ENCODE measurements around the gene NDUFA12.
A peak's percentile ranks its signal among the peaks of the same experiment; 100 is the strongest.

The NDUFA12 gene

DNA sequence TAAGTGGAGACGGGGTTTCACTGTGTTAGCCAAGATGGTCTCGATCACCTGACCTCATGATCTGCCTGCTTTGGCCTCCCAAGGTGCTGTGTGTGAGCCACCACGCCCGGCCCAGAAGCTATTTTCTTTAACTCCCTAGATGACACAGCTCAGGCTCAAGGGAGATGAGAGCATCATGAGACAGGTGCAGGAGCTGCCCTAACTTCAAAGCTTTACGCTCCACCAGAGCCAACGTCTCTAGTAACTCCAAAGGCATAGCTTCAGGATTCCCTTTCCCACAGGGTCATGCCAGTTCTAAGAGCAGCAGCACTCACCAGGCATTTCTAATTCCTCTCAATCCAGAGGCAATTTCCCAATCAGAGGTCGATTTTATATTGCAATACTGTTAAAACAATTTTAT lies 21.0 kb downstream of the NDUFA12 start:
- DNase-seq: no peak

- DNase-seq: peak in 1 of 56 donors; percentile 9
Observed at GRCh38 chr12:94980577-94980976, 22.9 kb downstream of the NDUFA12 start.

DNA sequence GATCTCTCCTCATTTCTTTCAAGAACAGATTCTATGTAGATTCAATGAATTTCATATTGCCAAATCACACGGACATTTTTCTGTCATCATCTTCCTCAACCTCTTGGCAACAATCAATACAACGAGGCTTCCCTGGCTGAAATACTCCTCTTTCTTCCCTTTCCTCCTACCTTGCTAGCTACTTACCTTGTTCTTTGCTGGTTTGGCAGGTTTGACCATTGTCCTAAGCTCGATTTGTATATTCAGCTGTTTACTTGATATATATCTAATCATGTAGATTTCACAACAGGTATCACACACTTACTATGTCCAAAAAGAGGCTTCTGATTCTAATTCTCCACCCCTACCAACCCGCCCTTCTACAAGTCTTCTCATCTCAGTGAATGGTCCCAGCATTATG lies 23.6 kb downstream of the NDUFA12 start:
- no peak for DNase-seq

DNA sequence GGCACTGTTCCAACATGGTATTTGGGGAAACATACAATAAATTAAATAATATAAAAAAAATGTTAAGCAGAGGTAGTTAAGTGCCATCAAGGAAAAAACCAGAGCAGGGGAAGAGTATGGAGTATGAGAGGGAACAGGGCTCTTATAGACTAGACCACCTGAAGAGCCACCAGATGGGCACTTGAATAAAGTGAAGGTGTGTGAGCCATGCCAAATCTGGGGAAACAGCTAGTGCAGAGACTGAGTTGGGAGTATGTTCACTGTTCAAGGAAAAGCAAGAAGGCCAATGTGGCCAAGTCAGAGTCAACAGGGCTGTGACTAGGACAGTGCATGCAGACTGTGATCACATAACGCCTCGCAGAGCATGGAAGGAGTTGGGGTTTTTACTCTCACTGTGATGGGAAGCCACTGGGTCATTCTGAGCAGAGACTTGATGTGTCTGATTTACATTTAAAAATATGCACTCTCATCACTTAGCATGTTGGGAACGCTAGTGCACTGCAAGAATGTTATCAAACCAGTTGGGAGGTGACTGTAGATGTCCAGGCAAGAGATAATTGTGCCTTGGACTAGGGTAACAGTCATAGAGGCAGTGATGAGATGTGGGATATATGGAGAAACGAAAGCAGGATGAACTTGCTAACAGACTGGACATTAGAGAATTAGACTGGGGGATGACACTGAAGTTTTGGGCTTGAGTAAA lies 25.6 kb downstream of the NDUFA12 start:
- DNase-seq: no peak

GRCh38 chr12:94973221-94973620 lies 30.3 kb downstream of the NDUFA12 start:
- DNase-seq: no peak

- DNase-seq: no peak
Observed at GRCh38 chr12:94972795-94973194, 30.7 kb downstream of the NDUFA12 start.

GRCh38 chr12:94971923-94972322 lies 31.6 kb downstream of the NDUFA12 start:
- no peak for DNase-seq

GRCh38 chr12:94970560-94970959 lies 32.9 kb downstream of the NDUFA12 start:
- no peak for DNase-seq

DNA sequence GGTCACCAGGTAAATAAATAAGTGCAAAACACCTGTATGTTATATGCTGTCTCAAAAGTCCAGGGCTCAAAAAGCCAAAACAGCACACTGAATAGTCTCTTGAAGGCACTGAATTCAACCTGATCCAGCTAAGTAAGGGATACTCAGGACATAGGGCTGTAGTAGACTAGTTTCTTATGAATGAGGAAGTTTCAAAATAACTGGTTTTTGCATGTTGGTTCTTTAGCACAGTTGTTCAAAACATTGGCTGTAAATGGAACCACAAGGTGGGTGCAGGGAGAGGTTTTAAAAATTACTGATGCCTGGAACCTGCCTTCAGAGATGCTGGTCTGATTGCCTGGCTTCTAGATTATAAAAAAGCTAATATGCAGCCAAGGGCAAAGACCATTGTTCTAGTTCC lies 34.1 kb downstream of the NDUFA12 start:
- DNase-seq: no peak

- no peak for DNase-seq
Observed at GRCh38 chr12:94965982-94966630, 37.4 kb downstream of the NDUFA12 start.

DNA sequence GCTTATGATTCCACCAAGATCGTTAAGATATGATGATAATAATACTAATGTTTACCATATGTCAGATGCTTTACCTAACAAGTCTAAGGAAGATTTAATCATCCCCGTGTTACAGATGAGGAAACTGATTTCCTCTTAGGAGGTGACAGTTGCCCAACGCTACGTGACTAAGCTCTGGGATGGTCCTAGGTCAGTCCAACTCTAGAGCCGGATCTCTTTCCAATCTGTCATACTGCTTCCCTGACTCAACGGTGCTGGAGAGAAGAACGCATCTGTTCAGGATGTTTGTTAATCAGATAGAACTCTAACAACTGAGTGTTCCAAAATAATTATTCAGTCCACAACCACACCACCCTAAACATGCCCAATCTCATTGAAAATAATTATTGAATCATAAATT lies 39.8 kb downstream of the NDUFA12 start:
- DNase-seq: no peak

DNA sequence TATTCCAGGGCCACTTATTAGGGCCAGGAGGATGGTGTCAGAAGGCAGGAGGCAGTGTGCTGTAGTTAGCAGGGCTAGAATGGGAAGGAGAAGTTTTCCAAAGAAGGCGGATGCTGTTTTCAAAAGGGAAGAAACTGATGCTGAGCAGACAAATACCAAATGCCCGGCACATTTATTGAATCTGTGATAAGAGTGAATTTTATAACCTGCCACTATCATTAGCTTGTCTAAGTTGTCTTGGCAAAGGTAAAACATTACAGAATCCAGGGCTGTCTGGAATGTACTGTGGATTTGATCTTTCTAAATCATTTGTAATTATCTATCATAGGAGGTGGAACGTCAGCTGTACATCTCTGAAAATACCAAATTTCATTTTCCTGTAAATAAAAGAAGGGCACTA lies 40.8 kb downstream of the NDUFA12 start:
- DNase-seq: no peak

DNA sequence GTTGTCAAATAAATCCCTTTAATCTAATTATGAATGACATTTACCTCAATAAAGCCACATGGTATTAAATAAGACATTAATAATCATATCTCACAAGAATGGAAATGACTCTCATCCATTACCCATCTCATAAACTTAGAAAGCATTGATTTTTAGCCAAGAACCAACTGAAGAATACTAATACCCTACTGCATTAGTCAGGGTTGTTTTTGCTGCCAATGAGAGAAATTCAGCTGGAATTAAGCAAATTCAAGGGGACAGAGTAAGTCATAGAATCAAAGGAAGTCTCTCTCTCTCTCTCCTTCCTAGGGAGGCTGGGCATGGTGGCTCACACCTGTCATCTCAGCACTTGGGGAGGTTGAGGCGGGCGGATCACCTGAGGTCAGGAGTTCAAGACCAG lies 41.6 kb downstream of the NDUFA12 start:
- DNase-seq: no peak

GRCh38 chr12:94961256-94961824 lies 42.2 kb downstream of the NDUFA12 start:
- DNase-seq: no peak

DNA sequence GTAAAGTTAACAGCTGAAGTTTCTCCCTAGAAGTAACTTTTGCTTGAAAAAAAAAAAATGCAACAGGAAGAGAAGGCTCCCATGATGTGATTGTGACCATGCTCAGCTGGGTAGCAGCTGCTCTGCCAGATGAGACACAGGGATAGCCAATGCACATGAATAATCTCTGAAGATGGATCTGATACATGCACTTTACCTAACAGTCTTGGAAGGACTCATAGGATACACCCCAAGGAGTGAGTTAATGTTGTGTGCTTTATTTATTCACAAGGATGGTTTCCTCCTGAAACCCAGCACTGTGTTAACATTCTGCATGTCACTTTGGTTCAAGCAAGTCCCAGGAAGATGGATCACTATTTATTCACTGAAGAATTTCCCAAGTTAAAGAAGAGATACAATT lies 46.5 kb downstream of the NDUFA12 start:
- DNase-seq: no peak

DNA sequence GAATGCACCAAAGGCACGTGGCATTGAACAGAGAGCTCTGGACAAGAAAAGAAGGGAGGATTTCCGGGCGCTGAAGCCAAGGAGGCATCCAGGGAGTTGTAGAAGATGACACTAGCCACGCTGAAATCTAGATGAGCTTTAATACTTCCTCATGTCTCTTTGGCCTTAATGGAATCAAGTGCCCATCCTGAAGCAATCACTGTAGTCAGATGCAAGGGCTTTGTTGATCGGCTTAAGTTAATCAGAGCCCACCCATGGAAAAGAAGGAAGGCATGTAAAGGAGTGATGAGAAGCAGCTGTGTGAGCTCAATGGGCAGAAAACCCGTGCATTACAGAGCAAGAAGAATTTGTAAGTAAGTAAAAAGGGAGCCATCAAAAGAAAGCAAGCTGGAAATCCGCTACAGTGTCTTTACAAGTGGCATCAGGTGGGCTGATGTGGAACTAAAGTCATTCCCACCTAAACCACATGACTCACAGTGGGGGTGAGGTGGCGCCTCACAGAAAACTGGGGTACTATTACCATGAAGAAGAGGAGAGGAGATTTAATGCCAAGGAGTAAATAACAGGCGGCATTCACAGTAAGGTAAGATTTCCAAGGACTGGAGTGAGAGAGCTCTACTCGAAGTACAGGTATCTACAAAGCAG lies 48.4 kb downstream of the NDUFA12 start:
- no peak for DNase-seq

GRCh38 chr12:94954029-94954685 lies 49.3 kb downstream of the NDUFA12 start:
- DNase-seq: no peak

DNA sequence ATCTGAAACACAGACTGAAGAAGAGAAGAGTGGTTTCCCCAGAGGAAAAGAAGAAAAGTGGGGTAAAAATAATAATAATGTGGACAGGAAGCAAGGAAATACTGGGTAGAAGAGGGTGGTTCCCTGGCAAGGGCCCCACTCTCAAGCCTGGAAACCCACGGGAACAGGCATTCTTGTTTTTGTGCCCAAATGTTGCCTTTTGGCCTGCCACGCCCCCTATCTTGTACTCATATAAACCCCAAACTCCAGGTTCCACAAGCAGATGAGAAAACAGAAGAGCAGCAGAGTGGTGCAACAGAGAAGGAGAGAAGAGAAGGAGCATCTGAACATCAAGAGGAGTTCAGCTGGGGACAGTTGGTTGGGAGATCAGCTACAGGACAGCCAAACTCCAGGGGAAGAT lies 51.2 kb downstream of the NDUFA12 start:
- no peak for DNase-seq

GRCh38 chr12:94951071-94951934 lies 52.2 kb downstream of the NDUFA12 start:
- no peak for DNase-seq

DNA sequence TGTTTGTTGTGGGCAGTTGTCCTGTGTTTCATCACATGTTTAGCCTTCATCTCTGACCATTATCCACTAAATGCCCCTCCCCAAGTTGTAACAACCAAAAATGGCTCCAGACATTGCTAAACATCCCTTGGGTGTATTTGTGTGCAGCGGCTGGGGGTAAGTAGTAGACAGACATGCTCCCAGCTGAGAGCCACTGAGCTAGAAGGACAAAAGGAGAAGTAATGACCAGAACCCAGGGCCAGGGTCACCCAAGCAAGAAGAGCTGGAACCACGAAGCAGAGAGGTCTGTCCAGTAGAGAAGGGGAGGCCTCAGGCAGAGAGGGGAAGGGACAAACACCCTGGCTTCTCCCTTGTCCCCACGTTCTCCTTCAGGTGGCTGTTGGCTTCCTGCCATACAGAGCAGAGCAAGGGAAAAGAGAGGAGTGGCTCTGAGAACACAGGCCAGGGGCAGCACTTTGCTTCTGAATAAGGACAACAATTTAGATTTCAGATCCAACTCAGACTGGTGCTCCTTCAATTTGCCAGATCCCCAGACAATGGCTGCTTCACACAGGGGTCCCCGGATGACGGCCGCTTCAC lies 55.2 kb downstream of the NDUFA12 start:
- DNase-seq: no peak

DNA sequence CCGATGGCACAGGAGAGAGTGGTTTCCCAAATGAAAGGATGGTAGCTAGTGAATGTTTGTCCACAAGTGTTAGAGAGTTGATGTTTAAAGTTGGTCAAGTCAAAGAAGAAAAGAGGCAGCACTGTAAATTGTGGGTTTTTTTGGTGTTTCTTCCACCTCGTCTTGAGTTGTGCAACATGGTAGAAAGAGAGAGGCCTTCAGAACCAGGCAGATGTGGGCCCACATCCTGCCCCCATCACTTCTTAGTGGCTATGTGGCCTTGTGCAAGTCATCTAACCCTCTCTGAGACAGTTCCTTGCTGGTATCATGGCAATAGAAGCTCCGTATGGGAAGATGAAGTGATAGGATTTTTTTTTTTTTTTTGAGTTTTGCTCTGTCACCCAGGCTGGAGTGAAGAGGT lies 60.8 kb downstream of the NDUFA12 start:
- no peak for DNase-seq

All from amygdala (tissue), 56 donors.